Testis (tissue), 2 donors: ENCODE data around the gene SLC12A3.

ENCODE experiments used
- CTCF ChIP-seq, 3 experiments: fragments of 450-650 bp in 2 of 3; fragments of 200-600 bp in 1 of 3; sonication (generic) in 1 of 3; IDR thresholded peaks; one replicate each; pipeline ENCODE4 v1.5.1; 2016 to 2019; ENCODE audit warnings: antibody characterized with exemption in 3 of 3, mild to moderate bottlenecking in 2 of 3, moderate library complexity in 1 of 3
- POLR2A ChIP-seq: fragments of 450-650 bp; IDR thresholded peaks from one replicate; pipeline ENCODE4 v1.6.1; 2017; ENCODE audit warnings: antibody characterized with exemption, mild to moderate bottlenecking, moderate library complexity

DNA sequence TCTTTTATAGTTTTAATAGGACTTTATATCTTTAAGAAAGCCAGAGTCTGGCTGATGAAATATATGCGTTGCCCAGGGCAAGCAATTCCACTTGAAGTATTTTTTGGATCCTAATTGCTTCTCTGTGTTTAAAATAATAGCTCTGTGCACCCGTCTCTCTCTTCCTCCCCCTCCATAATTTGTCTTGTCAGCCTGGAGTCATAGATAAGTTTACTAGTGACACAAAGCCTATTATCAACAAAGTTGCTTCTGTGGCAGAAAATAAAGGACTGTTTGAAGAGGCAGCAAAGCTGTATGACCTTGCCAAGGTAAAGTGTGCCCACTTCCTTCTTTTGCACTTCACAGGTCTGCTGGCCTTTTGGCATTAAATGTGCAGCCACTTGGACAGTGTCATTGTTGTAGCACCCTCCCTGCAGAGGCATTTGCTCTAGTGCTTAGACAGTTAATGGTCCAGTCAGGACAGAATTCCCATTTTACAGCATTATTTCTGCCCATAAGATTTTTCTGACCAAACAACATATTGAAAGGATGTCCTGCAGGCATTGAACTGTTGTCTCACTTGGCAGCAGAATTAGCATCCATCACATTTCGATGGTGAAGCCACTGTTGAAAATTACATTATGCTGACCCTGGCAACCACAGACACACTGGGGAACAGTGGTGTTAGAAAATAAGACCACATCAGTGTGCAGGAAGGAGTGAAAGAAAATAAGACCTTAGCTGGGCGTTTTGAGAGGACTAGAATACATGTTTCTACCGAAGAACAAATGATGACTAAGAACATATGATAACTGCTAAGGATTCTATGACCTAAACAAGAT is 28.4 kb upstream of the SLC12A3 start:
- TF ChIP-seq CTCF (IDR thresholded peaks at IDR 0.05) (no peak), POLR2A (no peak)
